ENCODE results near the gene MS4A10. TPM values are rescaled to one million over a fixed set of nuclear protein-coding genes. Genes with fewer than 3 reads are reported as not detected.

The MS4A10 gene
- total and polyA plus RNA-seq, 2 of the 8 experiments (the other 6 are each of a cell fraction or from before 2014, with no cell fraction given): not detected

GRCh38 chr11:60748225-60748624, 36.9 kb upstream of the MS4A10 start:
- Histone ChIP-seq H3K4me1 (replicated peaks in 1 of 4; ENCODE audit: control insufficient read depth in 3 of 4, insufficient read depth in 4 of 4, low read length in 3 of 4) (no peaks in the 10 kb centered on the region), H3K27ac (ENCODE audit: low read depth, low read length) (no peak overlapping the region), H2AK5ac (ENCODE audit: low read depth, low read length) (no peak overlapping the region), H3K18ac (ENCODE audit: extremely low read depth, low read length) (no peak overlapping the region), H3K4me2 (ENCODE audit: insufficient read depth in 1 of 2, low read depth in 2 of 2, low read length in 2 of 2) (no peak overlapping the region), H4K8ac (ENCODE audit: extremely low read depth, insufficient read depth, low read length) (no peak overlapping the region), H3K27me3 (replicated peaks in 1 of 4; ENCODE audit: control insufficient read depth in 3 of 4, extremely low read depth in 1 of 4, insufficient read depth in 3 of 4, low read length in 3 of 4) (no peaks in the 10 kb centered on the region), H2BK5ac (ENCODE audit: low read depth, low read length) (no peak overlapping the region), H2BK15ac (ENCODE audit: low read length) (no peak overlapping the region), H3K9ac (replicated peaks in 1 of 4; ENCODE audit: extremely low read depth in 1 of 4, low read depth in 3 of 4, low read length in 3 of 4) (no peak overlapping the region), H4K20me1 (replicated peaks in 1 of 2; ENCODE audit: control insufficient read depth in 1 of 2, insufficient read depth in 2 of 2, low read length in 2 of 2) (peaks cover 0 to 4% of the 10 kb centered on the region in 2 experiments), H2BK20ac (ENCODE audit: low read length) (no peak overlapping the region), H4K91ac (replicated peaks; ENCODE audit: insufficient read length, low read length) (no peak overlapping the region), H3K4me3 (ENCODE audit: extremely low read depth in 1 of 4, insufficient read depth in 2 of 4, low read depth in 3 of 4, low read length in 4 of 4) (no peak overlapping the region), H2BK12ac (ENCODE audit: low read depth, low read length) (no peak overlapping the region), H3K56ac (replicated peaks; ENCODE audit: insufficient read length, low read depth, low read length) (no peak overlapping the region), H3K36me3 (ENCODE audit: control insufficient read depth in 2 of 4, insufficient read depth in 4 of 4, low read length in 3 of 4) (no peaks in the 10 kb centered on the region), H3K23me2 (ENCODE audit: low read depth, low read length) (no peaks in the 10 kb centered on the region), H2BK120ac (replicated peaks; ENCODE audit: low read depth, low read length) (no peak overlapping the region), H3K79me2 (ENCODE audit: control insufficient read depth in 1 of 2, insufficient read depth in 2 of 2, low read length in 2 of 2) (no peaks in the 10 kb centered on the region), H4K5ac (ENCODE audit: insufficient read length, low read depth, low read length) (no peak overlapping the region), H3K9me3 (ENCODE audit: insufficient read depth in 2 of 2, low read depth in 1 of 2, low read length in 1 of 2) (peaks cover 0 to 3% of the 10 kb centered on the region in 2 experiments; a peak in 1 of 4 replicates), H3K14ac (ENCODE audit: insufficient read length) (no peak overlapping the region), H2AFZ (ENCODE audit: low read length) (no peak overlapping the region), H3K23ac (ENCODE audit: insufficient read length) (no peak overlapping the region), H3K79me1 (ENCODE audit: low read depth, low read length) (no peaks in the 10 kb centered on the region), H3K4ac (replicated peaks; ENCODE audit: insufficient read length, low read depth, low read length) (no peak overlapping the region)
- FAIRE-seq: no peak
- 90% methylated on average over 16 of the region's 17 CpGs; no CpG with 5 or more reads in 1 of the 2 experiments for WGBS, 2 experiments (ENCODE audit: extremely low coverage in 1 of 2, insufficient coverage in 1 of 2, insufficient read length in 1 of 2, insufficient replicate concordance in 2 of 2, low coverage in 1 of 2, low lambda C conversion rate in 2 of 2, missing lambda C conversion rate in 1 of 2)
- ChIA-PET CTCF (ENCODE audit: partially characterized antibody) (interaction anchor here (0.8 to 2.8 kb wide), 5 partner anchors 9 to 47 kb away, joined by 3 to 12 read pairs (median 4); no protein-coding TSS in a partner anchor), POLR2A (ENCODE audit: partially characterized antibody) (no interaction called here)
- DNase-seq (ENCODE audit: low read depth in 1 of 2, low spot score in 2 of 2): no peak
- no peak for TF ChIP-seq E2F6 (IDR thresholded peaks at IDR 0.05)

Measured in H1 (cell line).